Testis (tissue), 3 donors: ENCODE measurements around the gene HBEGF. TPM values are rescaled to one million over a fixed set of nuclear protein-coding genes. Genes with fewer than 3 reads are reported as not detected.

ENCODE experiments used
- DNase-seq: peaks from one replicate; pipeline ENCODE4 v3.0.0-alpha.2; 2019
- H3K27ac ChIP-seq, 2 donors: fragments of 200-600 bp; sonication (generic); one replicate each; pipeline ENCODE4 v1.5.1; 2019
- H3K27me3 ChIP-seq: fragments of 200-600 bp; sonication (generic); one replicate; pipeline ENCODE4 v1.5.1; 2019
- H3K36me3 ChIP-seq: fragments of 200-600 bp; sonication (generic); one replicate; pipeline ENCODE4 v1.5.1; 2017; ENCODE audit warnings: low read depth; ENCODE audit errors: missing control alignments
- H3K4me1 ChIP-seq: fragments of 200-600 bp; sonication (generic); one replicate; pipeline ENCODE4 v1.5.1; 2019
- H3K4me3 ChIP-seq, 2 donors: fragments of 200-600 bp; sonication (generic); one replicate each; pipeline ENCODE4 v1.5.1; 2017 to 2019
- H3K9me3 ChIP-seq: fragments of 200-600 bp; sonication (generic); one replicate; pipeline ENCODE4 v1.5.1; 2017
- POLR2A ChIP-seq: fragments of 450-650 bp; IDR thresholded peaks from one replicate; pipeline ENCODE4 v1.6.1; 2017; ENCODE audit warnings: antibody characterized with exemption, mild to moderate bottlenecking, moderate library complexity
- WGBS, 2 donors: methylation state at CpG; one replicate each; pipeline ENCODE4 v1.1.5; 2018; 5-methylcytosine and 5-hydroxymethylcytosine counted together
- intact Hi-C: fragments of 100-400 bp; cut with DNase I; formaldehyde crosslinking; loops from one replicate; pipeline ENCODE4 v1.15.1; 2023; ENCODE audit warnings: low total_unique reads
- polyA plus RNA-seq: library from polyadenylated mRNA; stranded (reverse); fragments of 350-450 nt; fragmentation: Illumina TruSeq; extraction: RNeasy Lipid Tissue Mini Kit (QIAGEN cat#74804); gene quantifications from one replicate; pipeline ENCODE4 v1.2.3, GENCODE V29; 2014; ENCODE audit warnings: low read depth, low replicate concordance; ENCODE audit not compliant: insufficient read depth
- total RNA-seq, 2 donors: library from RNA; depleted of rRNA; stranded (reverse); fragments of >200 nt; gene quantifications; one replicate each; pipeline ENCODE4 v1.2.3, GENCODE V29; 2016
- TF ChIP-seq, protein P1 (sequence below), 3 experiments: fragments of 450-650 bp in 2 of 3; fragments of 200-600 bp in 1 of 3; sonication (generic) in 1 of 3; IDR thresholded peaks; one replicate each; pipeline ENCODE4 v1.5.1; 2016 to 2019; ENCODE audit warnings: antibody characterized with exemption in 3 of 3, mild to moderate bottlenecking in 2 of 3, moderate library complexity in 1 of 3

The HBEGF gene
- total and polyA plus RNA-seq, 3 donors from 2014 or later: 8.2 to 23.9 (median 23.2) TPM

DNA sequence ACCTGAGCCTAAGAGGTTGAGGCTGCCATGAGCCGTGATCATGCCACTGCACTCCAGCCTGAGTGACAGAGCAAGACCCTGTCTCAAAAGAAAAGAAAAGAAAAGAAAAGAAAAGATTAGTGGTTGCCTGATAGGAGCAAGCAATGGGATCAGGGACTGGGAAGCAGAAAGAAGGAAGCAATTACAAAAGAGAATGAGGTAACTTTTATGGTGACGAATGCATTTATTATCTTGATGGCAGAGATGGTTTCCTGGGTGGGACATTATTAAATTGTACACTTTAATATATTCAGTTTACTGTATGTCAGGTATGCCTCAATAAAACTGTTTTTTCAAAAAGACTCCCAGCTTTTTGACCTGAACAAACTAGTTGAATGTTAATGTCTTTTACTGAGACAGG lies 36.0 kb downstream of the HBEGF start:
- no peaks in the 10 kb centered on the region for H3K36me3 ChIP-seq
- no peaks in the 10 kb centered on the region for H3K4me1 ChIP-seq
- TF ChIP-seq POLR2A: no peak
- TF ChIP-seq, protein P1, sequence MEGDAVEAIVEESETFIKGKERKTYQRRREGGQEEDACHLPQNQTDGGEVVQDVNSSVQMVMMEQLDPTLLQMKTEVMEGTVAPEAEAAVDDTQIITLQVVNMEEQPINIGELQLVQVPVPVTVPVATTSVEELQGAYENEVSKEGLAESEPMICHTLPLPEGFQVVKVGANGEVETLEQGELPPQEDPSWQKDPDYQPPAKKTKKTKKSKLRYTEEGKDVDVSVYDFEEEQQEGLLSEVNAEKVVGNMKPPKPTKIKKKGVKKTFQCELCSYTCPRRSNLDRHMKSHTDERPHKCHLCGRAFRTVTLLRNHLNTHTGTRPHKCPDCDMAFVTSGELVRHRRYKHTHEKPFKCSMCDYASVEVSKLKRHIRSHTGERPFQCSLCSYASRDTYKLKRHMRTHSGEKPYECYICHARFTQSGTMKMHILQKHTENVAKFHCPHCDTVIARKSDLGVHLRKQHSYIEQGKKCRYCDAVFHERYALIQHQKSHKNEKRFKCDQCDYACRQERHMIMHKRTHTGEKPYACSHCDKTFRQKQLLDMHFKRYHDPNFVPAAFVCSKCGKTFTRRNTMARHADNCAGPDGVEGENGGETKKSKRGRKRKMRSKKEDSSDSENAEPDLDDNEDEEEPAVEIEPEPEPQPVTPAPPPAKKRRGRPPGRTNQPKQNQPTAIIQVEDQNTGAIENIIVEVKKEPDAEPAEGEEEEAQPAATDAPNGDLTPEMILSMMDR (IDR thresholded peaks at IDR 0.05): no peak
- no peak overlapping the region for H3K27ac ChIP-seq
- H3K27me3 ChIP-seq: no peaks in the 10 kb centered on the region
- 84 to 91% methylated on average over 2 of the region's 2 CpGs for WGBS, 2 donors
- DNase-seq: no peak
- no peak overlapping the region for H3K4me3 ChIP-seq
- no peaks in the 10 kb centered on the region for H3K9me3 ChIP-seq
- intact Hi-C loops: no loop called here

DNA sequence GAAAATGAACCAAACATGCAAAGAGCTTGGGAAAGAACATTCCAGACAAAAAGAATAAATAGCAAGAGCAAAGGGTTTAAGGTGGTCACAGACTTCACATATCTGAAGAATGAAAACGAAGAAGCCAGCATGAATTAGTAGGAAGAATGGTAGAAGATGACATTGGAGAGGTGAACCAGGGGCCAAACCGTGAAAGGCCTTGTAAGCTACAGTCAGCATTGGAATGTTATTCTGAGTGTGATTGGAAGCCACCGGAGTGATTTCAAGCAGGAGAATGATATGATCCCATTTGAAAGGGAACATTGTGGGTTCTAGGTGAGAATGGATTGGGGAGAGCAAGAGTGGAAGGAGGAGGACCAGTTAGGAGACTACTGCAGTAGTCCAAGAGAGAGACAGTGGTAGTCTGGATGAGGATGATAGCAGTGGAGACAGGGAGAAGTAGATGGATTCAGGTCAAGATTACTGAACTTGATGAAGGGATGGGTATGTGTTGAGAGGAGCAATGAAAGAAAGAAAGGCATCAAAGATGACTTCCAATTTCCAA lies 36.6 kb downstream of the HBEGF start:
- intact Hi-C loops: no loop called here
- Histone ChIP-seq H3K27ac (no peak overlapping the region), H3K27me3 (no peaks in the 10 kb centered on the region), H3K36me3 (no peaks in the 10 kb centered on the region), H3K9me3 (no peaks in the 10 kb centered on the region), H3K4me3 (no peak overlapping the region), H3K4me1 (no peaks in the 10 kb centered on the region)
- TF ChIP-seq POLR2A: no peak
- TF ChIP-seq, protein P1 (IDR thresholded peaks at IDR 0.05): no peak
- DNase-seq: no peak
- 81 to 85% methylated on average over 3 of the region's 3 CpGs for WGBS, 2 donors

DNA sequence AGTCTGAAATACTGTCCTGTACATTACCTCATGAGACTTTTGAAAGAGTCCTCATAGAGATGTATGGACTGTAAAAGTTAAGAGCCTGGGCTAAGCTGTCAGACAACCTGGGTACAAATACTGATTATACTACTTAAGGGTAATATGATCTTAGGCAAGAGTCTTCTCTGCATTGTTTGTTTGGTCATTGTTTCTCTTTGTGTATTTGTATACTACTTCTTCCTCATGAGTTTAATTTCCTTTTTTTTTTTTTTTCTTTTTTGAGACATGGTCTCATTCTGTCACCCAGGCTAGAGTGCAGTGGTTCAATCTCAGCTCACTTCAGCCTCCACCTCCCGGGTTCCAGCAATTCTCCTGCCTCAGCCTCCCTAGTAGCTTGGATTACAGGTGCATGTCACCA lies 40.9 kb downstream of the HBEGF start:
- WGBS, 2 donors: 93 to 94% methylated on average over 1 of the region's 1 CpG
- intact Hi-C loops: no loop called here

DNA sequence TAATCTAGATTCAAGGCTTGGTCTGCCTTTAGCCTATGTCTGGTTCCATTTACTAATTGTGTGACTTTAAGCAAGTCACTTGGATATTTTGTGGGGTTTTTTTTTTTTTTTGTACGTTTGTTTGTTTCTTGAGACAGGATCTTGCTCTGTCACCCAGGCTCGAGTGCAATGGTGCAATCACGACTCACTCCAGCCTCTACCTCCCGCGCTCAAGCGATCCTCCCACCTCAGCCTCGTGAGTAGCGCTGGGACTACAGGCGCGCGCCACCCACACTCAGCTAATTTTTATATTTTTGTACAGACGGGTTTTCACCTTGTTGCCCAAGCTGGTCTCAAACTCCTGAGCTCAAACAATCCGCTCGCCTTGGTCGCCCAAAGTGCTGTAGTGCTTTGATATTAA lies 42.4 kb downstream of the HBEGF start:
- TF ChIP-seq POLR2A: no peak
- TF ChIP-seq, protein P1 (IDR thresholded peaks at IDR 0.05): no peak
- H3K9me3 ChIP-seq: no peaks in the 10 kb centered on the region
- H3K36me3 ChIP-seq: no peaks in the 10 kb centered on the region
- H3K4me3 ChIP-seq: no peak overlapping the region
- H3K27ac ChIP-seq: no peak overlapping the region
- no peaks in the 10 kb centered on the region for H3K27me3 ChIP-seq
- intact Hi-C loops: no loop called here
- DNase-seq: no peak
- peaks cover 5% of the 10 kb centered on the region for H3K4me1 ChIP-seq
- WGBS, 2 donors: 51 to 80% methylated on average over 15 of the region's 15 CpGs

More for the DNA sequence above, 40.9 kb downstream of the HBEGF start:
- Histone ChIP-seq H3K27ac (no peak overlapping the region), H3K36me3 (no peaks in the 10 kb centered on the region), H3K4me1 (peaks cover 5% of the 10 kb centered on the region), H3K4me3 (no peak overlapping the region), H3K9me3 (no peaks in the 10 kb centered on the region), H3K27me3 (no peaks in the 10 kb centered on the region)
- TF ChIP-seq POLR2A: no peak
- TF ChIP-seq, protein P1 (IDR thresholded peaks at IDR 0.05): no peak
- DNase-seq: no peak
